ENCODE data around the gene KIAA0513. TPM values are rescaled to one million over a fixed set of nuclear protein-coding genes. Genes with fewer than 3 reads are reported as not detected.

Gene KIAA0513
- total RNA-seq, 1 experiment from 2014 or later, result 6.6 TPM

- Histone ChIP-seq H3K27ac (ENCODE audit: low read depth, low read length) (no peak overlapping the region), H3K27me3 (ENCODE audit: insufficient read depth, low read length) (no peaks in the 10 kb centered on the region), H4K20me1 (ENCODE audit: insufficient read depth) (no peaks in the 10 kb centered on the region), H3K79me2 (ENCODE audit: insufficient read depth, low read length) (no peaks in the 10 kb centered on the region), H2AFZ (ENCODE audit: low read depth, low read length, poor library complexity, severe bottlenecking) (no peak overlapping the region), H3K9me3 (ENCODE audit: control insufficient read depth in 1 of 2, insufficient read depth in 1 of 2, low read depth in 1 of 2, low read length in 2 of 2) (no peaks in the 10 kb centered on the region), H3K9ac (ENCODE audit: low read length) (no peak overlapping the region), H3K4me2 (ENCODE audit: low read length) (no peak overlapping the region), H3K9me2 (ENCODE audit: insufficient read depth) (no peaks in the 10 kb centered on the region), H3K4me3 (replicated peaks in 1 of 2; ENCODE audit: low read depth in 1 of 2, low read length in 2 of 2) (no peak overlapping the region), H3K36me3 (ENCODE audit: control insufficient read depth in 1 of 2, insufficient read depth in 2 of 2, low read length in 2 of 2) (no peaks in the 10 kb centered on the region), H3K4me1 (ENCODE audit: control insufficient read depth in 1 of 2, insufficient read depth in 2 of 2, low read length in 2 of 2) (no peaks in the 10 kb centered on the region)
- no TSS peak for BruUV-seq (replicated peaks)
- no peak for TF ChIP-seq ZBTB33 (IDR thresholded peaks at IDR 0.05; ENCODE audit: extremely low read depth, insufficient replicate concordance, low read length)
- TF ChIP-seq ATF3 (IDR thresholded peaks at IDR 0.05), result no peak
- TF ChIP-seq JUND (IDR thresholded peaks at IDR 0.05), result no peak
- no peak for TF ChIP-seq CTCF (IDR thresholded peaks at IDR 0.05 in 2 of 3, conservative IDR thresholded peaks at IDR 0.05 in 1 of 3; ENCODE audit: borderline replicate concordance in 1 of 3, insufficient read depth in 1 of 3, low read depth in 2 of 3, low read length in 2 of 3)
- no peak for TF ChIP-seq ELF1 (IDR thresholded peaks at IDR 0.05; ENCODE audit: borderline replicate concordance, low read depth)
- TF ChIP-seq SP1 (IDR thresholded peaks at IDR 0.05; ENCODE audit: low read depth), result no peak
- no peak for TF ChIP-seq CEBPB (IDR thresholded peaks at IDR 0.05; ENCODE audit: low read depth)
- TF ChIP-seq CBX3 (IDR thresholded peaks at IDR 0.05; ENCODE audit: low read depth), result no peak
- no peak for TF ChIP-seq YY1 (IDR thresholded peaks at IDR 0.05; ENCODE audit: extremely low read depth, insufficient replicate concordance, low read depth, low read length)
- no peak for TF ChIP-seq SIN3A (IDR thresholded peaks at IDR 0.05; ENCODE audit: low read depth)
- TF ChIP-seq FOSL1 (IDR thresholded peaks at IDR 0.05; ENCODE audit: low read depth), result no peak
- no peak for TF ChIP-seq MAX (IDR thresholded peaks at IDR 0.05)
- no peak for TF ChIP-seq POLR2AphosphoS5 (IDR thresholded peaks at IDR 0.05; ENCODE audit: low read depth, low read length)
- no peak for TF ChIP-seq POLR2A (IDR thresholded peaks at IDR 0.05; ENCODE audit: borderline replicate concordance, extremely low read depth, insufficient read depth, insufficient read length)
- no peak for TF ChIP-seq ZNF274 (IDR thresholded peaks at IDR 0.05; ENCODE audit: low read depth, low read length)
- no peak for TF ChIP-seq EGR1 (IDR thresholded peaks at IDR 0.05; ENCODE audit: low read depth)
- no peak for TF ChIP-seq EZH2 (IDR thresholded peaks at IDR 0.05)
- intact Hi-C loops (cut with micrococcal nuclease), result no loop called here
- no peak for ATAC-seq
- CTCF ChIA-PET, result no interaction called here
- DNase-seq (ENCODE audit: low read depth, low spot score), result no peak
- POLR2A ChIA-PET, result no interaction called here
- RAD21 ChIA-PET (ENCODE audit: low non-redundant PET in 1 of 2, low total read pairs in 2 of 2, uncharacterized antibody in 2 of 2, unreplicated experiment in 2 of 2), result no interaction called here
Observed at GRCh38 chr16:85072947-85073346, 45.4 kb downstream of the KIAA0513 start.
